T-helper 17 cell (primary cell): ENCODE measurements around the gene PCF11. TPM values are rescaled to one million over a fixed set of nuclear protein-coding genes. Genes with fewer than 3 reads are reported as not detected.
A peak's percentile ranks its signal among the peaks of the same experiment; 100 is the strongest.

Experiments used
- ATAC-seq: fragments of 150-1000 bp; cut with Tn5 transposase; 2 replicates; pipeline ENCODE4 v1.10.0; 2021; ENCODE audit warnings: mild to moderate bottlenecking, moderate library complexity
- DNase-seq, 3 donors: peaks; one replicate each; pipeline versions ENCODE4 v3.0.0 to v3.0.0-alpha.2; 2020 to 2021
- H3K9me3 ChIP-seq: one replicate; pipeline ENCODE4 v1.7.0; 2013; ENCODE audit warnings: low read length, mild to moderate bottlenecking; ENCODE audit not compliant: control insufficient read depth, poor library complexity, severe bottlenecking
- H3K27ac Mint-ChIP-seq: one replicate; pipeline ENCODE4 v1.8.0; 2022; ENCODE audit warnings: mild to moderate bottlenecking, moderate library complexity, mixed read lengths
- H3K27me3 Mint-ChIP-seq: one replicate; pipeline ENCODE4 v1.8.0; 2022; ENCODE audit warnings: mixed read lengths
- H3K36me3 Mint-ChIP-seq: one replicate; pipeline ENCODE4 v1.8.0; 2022; ENCODE audit warnings: low read depth, mixed read lengths
- H3K4me1 Mint-ChIP-seq: one replicate; pipeline ENCODE4 v1.8.0; 2022; ENCODE audit warnings: mild to moderate bottlenecking, mixed read lengths
- H3K4me3 Mint-ChIP-seq: one replicate; pipeline ENCODE4 v1.8.0; 2022; ENCODE audit warnings: mild to moderate bottlenecking, moderate library complexity, mixed read lengths
- total RNA-seq, 4 donors: library from RNA in 2 of 4; stranded (reverse) in 2 of 4; gene quantifications; one replicate each; pipeline ENCODE4 v1.2.3 and lab custom pipeline; 2022 to 2026

PCF11 gene
- total RNA-seq = 100 to 1,000 TPM; 152 to 153 TPM
- 351 to 386 reads per million in 2 donors for total RNA-seq (lab: John Stamatoyannopoulos, UW)

GRCh38 chr11:83156996-83157593 lies at the start of gene PCF11:
TSS of gene PCF11 (plus strand) at chr11:83157131. CDS start at chr11:83157440, 309 bp downstream.
- H3K9me3 ChIP-seq = no peaks in the 10 kb centered on the region
- H3K36me3 Mint-ChIP-seq = peaks cover 9% of the 10 kb centered on the region
- no peaks in the 10 kb centered on the region for H3K27me3 Mint-ChIP-seq
- peaks cover 30% of the 10 kb centered on the region for H3K4me1 Mint-ChIP-seq
- H3K27ac Mint-ChIP-seq = peak within 1 kb of the TSS; percentile 99
- ATAC-seq (peak; percentile 15), DNase-seq (peak in 1 of 3 donors; percentile 95)
- peak within 1 kb of the TSS; percentile 98 for H3K4me3 Mint-ChIP-seq

GRCh38 chr11:83112886-83113285 lies 44.0 kb upstream of the PCF11 start:
- H3K27me3 Mint-ChIP-seq = peaks cover 4% of the 10 kb centered on the region
- no peak overlapping the region for H3K27ac Mint-ChIP-seq
- H3K4me3 Mint-ChIP-seq = no peak overlapping the region
- DNase-seq = no peak
- peaks cover 4% of the 10 kb centered on the region for H3K4me1 Mint-ChIP-seq
- peaks cover 5% of the 10 kb centered on the region for H3K36me3 Mint-ChIP-seq
- no peaks in the 10 kb centered on the region for H3K9me3 ChIP-seq
- no peak for ATAC-seq

- Mint-ChIP-seq H3K36me3 (peaks cover 5% of the 10 kb centered on the region), H3K27ac (no peak overlapping the region), H3K4me3 (no peak overlapping the region), H3K27me3 (peaks cover 4% of the 10 kb centered on the region), H3K4me1 (peaks cover 6% of the 10 kb centered on the region)
- DNase-seq = no peak
- H3K9me3 ChIP-seq = no peaks in the 10 kb centered on the region
- ATAC-seq = no peak
These were observed 41.9 kb upstream of the PCF11 start for GRCh38 chr11:83115026-83115425.

GRCh38 chr11:83115551-83115950 lies 41.4 kb upstream of the PCF11 start:
- H3K36me3 Mint-ChIP-seq = peaks cover 5% of the 10 kb centered on the region
- H3K4me1 Mint-ChIP-seq = peaks cover 6% of the 10 kb centered on the region
- no peak for ATAC-seq

GRCh38 chr11:83116015-83116641 lies 40.8 kb upstream of the PCF11 start:
- peaks cover 6% of the 10 kb centered on the region for H3K4me1 Mint-ChIP-seq
- ATAC-seq (no peak), DNase-seq (no peak)
- H3K27ac Mint-ChIP-seq = peak overlapping the region; percentile 39
- H3K36me3 Mint-ChIP-seq = peaks cover 5% of the 10 kb centered on the region
- H3K9me3 ChIP-seq = no peaks in the 10 kb centered on the region
- H3K27me3 Mint-ChIP-seq = peaks cover 4% of the 10 kb centered on the region
- H3K4me3 Mint-ChIP-seq = peak overlapping the region; percentile 82

More at GRCh38 chr11:83115551-83115950, 41.4 kb upstream of the PCF11 start:
- no peak for DNase-seq
- H3K9me3 ChIP-seq = no peaks in the 10 kb centered on the region
- H3K4me3 Mint-ChIP-seq = no peak overlapping the region
- peak overlapping the region; percentile 39 for H3K27ac Mint-ChIP-seq
- peaks cover 4% of the 10 kb centered on the region for H3K27me3 Mint-ChIP-seq

GRCh38 chr11:83118814-83119213 lies 38.1 kb upstream of the PCF11 start:
- no peak overlapping the region for H3K4me3 Mint-ChIP-seq

GRCh38 chr11:83119216-83119615 lies 37.7 kb upstream of the PCF11 start:
- Mint-ChIP-seq H3K27me3 (no peaks in the 10 kb centered on the region), H3K4me3 (no peak overlapping the region), H3K27ac (peak overlapping the region; percentile 32), H3K4me1 (peaks cover 19% of the 10 kb centered on the region), H3K36me3 (peaks cover 2% of the 10 kb centered on the region)
- H3K9me3 ChIP-seq = no peaks in the 10 kb centered on the region
- DNase-seq (no peak), ATAC-seq (no peak)

More at GRCh38 chr11:83118814-83119213, 38.1 kb upstream of the PCF11 start:
- ATAC-seq (no peak), DNase-seq (no peak)
- peak overlapping the region; percentile 71 for H3K27ac Mint-ChIP-seq
- peaks cover 2% of the 10 kb centered on the region for H3K36me3 Mint-ChIP-seq
- no peaks in the 10 kb centered on the region for H3K9me3 ChIP-seq
- H3K27me3 Mint-ChIP-seq = no peaks in the 10 kb centered on the region
- H3K4me1 Mint-ChIP-seq = peaks cover 19% of the 10 kb centered on the region

- Mint-ChIP-seq H3K4me1 (peaks cover 17% of the 10 kb centered on the region), H3K27me3 (no peaks in the 10 kb centered on the region), H3K36me3 (peaks cover 2% of the 10 kb centered on the region), H3K4me3 (no peak overlapping the region), H3K27ac (peak overlapping the region; percentile 32)
- DNase-seq = no peak
- no peak for ATAC-seq
- no peaks in the 10 kb centered on the region for H3K9me3 ChIP-seq
These were observed 36.6 kb upstream of the PCF11 start for GRCh38 chr11:83120327-83120726.

GRCh38 chr11:83122050-83122449 lies 34.9 kb upstream of the PCF11 start:
- Mint-ChIP-seq H3K27me3 (no peaks in the 10 kb centered on the region), H3K36me3 (no peaks in the 10 kb centered on the region), H3K4me1 (peaks cover 15% of the 10 kb centered on the region), H3K4me3 (no peak overlapping the region), H3K27ac (peak overlapping the region; percentile 78)
- DNase-seq (no peak), ATAC-seq (no peak)
- H3K9me3 ChIP-seq = no peaks in the 10 kb centered on the region

GRCh38 chr11:83122766-83123165 lies 34.2 kb upstream of the PCF11 start:
- no peaks in the 10 kb centered on the region for H3K36me3 Mint-ChIP-seq
- DNase-seq = no peak

GRCh38 chr11:83124636-83125424 lies 32.1 kb upstream of the PCF11 start:
- Mint-ChIP-seq H3K36me3 (no peaks in the 10 kb centered on the region), H3K27me3 (no peaks in the 10 kb centered on the region), H3K4me3 (no peak overlapping the region), H3K4me1 (peaks cover 12% of the 10 kb centered on the region), H3K27ac (no peak overlapping the region)
- no peak for ATAC-seq
- H3K9me3 ChIP-seq = no peaks in the 10 kb centered on the region
- DNase-seq = no peak

More at GRCh38 chr11:83122766-83123165, 34.2 kb upstream of the PCF11 start:
- no peak overlapping the region for H3K4me3 Mint-ChIP-seq
- no peaks in the 10 kb centered on the region for H3K9me3 ChIP-seq
- peaks cover 15% of the 10 kb centered on the region for H3K4me1 Mint-ChIP-seq
- peak overlapping the region; percentile 78 for H3K27ac Mint-ChIP-seq
- peak; percentile 46 for ATAC-seq
- H3K27me3 Mint-ChIP-seq = no peaks in the 10 kb centered on the region

GRCh38 chr11:83125577-83125976 lies 31.4 kb upstream of the PCF11 start:
- Mint-ChIP-seq H3K36me3 (no peaks in the 10 kb centered on the region), H3K4me3 (no peak overlapping the region)

GRCh38 chr11:83127310-83127637 lies 29.7 kb upstream of the PCF11 start:
- H3K4me3 Mint-ChIP-seq = no peak overlapping the region

More at GRCh38 chr11:83125577-83125976, 31.4 kb upstream of the PCF11 start:
- no peaks in the 10 kb centered on the region for H3K9me3 ChIP-seq
- DNase-seq (no peak), ATAC-seq (no peak)
- Mint-ChIP-seq H3K27me3 (no peaks in the 10 kb centered on the region), H3K27ac (no peak overlapping the region), H3K4me1 (peaks cover 12% of the 10 kb centered on the region)

More at GRCh38 chr11:83127310-83127637, 29.7 kb upstream of the PCF11 start:
- ATAC-seq (no peak), DNase-seq (no peak)
- Mint-ChIP-seq H3K27me3 (peaks cover 4% of the 10 kb centered on the region), H3K36me3 (no peaks in the 10 kb centered on the region), H3K4me1 (peaks cover 5% of the 10 kb centered on the region), H3K27ac (no peak overlapping the region)
- H3K9me3 ChIP-seq = no peaks in the 10 kb centered on the region
